Neural progenitor cell (in vitro differentiated cells): ENCODE measurements around the gene PLAGL1. TPM values are rescaled to one million over a fixed set of nuclear protein-coding genes. Genes with fewer than 3 reads are reported as not detected.
"Not testable (repeated sequence)": the region's sequence is repeated elsewhere in the genome, so short reads cannot be mapped to it uniquely, and the experiment has no call there.

Source experiments
- DNase-seq: peaks from one replicate; pipeline ENCODE4 v3.0.0-alpha.2; 2016; ENCODE audit warnings: low spot score
- H2AFZ ChIP-seq: fragments of 200-600 bp; sonication (generic); replicated peaks from 2 replicates; pipeline ENCODE4 v1.6.1; 2016; ENCODE audit warnings: antibody characterized with exemption
- H3F3A ChIP-seq: fragments of 200-600 bp; sonication (generic); 2 replicates; pipeline ENCODE4 v1.6.1; 2016; ENCODE audit warnings: antibody characterized with exemption, low read depth
- H3K27ac ChIP-seq: fragments of 200-600 bp; sonication (generic); 2 replicates; pipeline ENCODE4 v1.5.1; 2016; ENCODE audit warnings: mild to moderate bottlenecking
- H3K27me3 ChIP-seq: fragments of 200-600 bp; sonication (generic); 2 replicates; pipeline ENCODE4 v1.6.1; 2016; ENCODE audit warnings: mild to moderate bottlenecking, moderate library complexity
- H3K36me3 ChIP-seq: fragments of 200-600 bp; sonication (generic); 2 replicates; pipeline ENCODE4 v1.5.1; 2016
- H3K4me1 ChIP-seq: fragments of 200-600 bp; sonication (generic); 2 replicates; pipeline ENCODE4 v1.6.1; 2016; ENCODE audit warnings: mixed run types
- H3K4me2 ChIP-seq: fragments of 200-600 bp; sonication (generic); 2 replicates; pipeline ENCODE4 v1.6.1; 2016
- H3K4me3 ChIP-seq: fragments of 200-600 bp; sonication (generic); 2 replicates; pipeline ENCODE4 v1.5.1; 2016
- H3K79me2 ChIP-seq: fragments of 200-600 bp; sonication (generic); 2 replicates; pipeline ENCODE4 v1.6.1; 2016; ENCODE audit warnings: low read depth
- H3K9ac ChIP-seq: fragments of 200-600 bp; sonication (generic); 2 replicates; pipeline ENCODE4 v1.6.1; 2016
- H3K9me3 ChIP-seq: fragments of 200-600 bp; sonication (generic); 2 replicates; pipeline ENCODE4 v1.5.1; 2016; ENCODE audit warnings: low read depth
- H4K20me1 ChIP-seq: fragments of 200-600 bp; sonication (generic); 2 replicates; pipeline ENCODE4 v1.6.1; 2016; ENCODE audit warnings: low read depth
- H3K27ac Mint-ChIP-seq: 3 replicates; pipeline ENCODE4 v1.8.0; 2021; ENCODE audit warnings: mixed read lengths
- H3K27me3 Mint-ChIP-seq: 2 replicates; pipeline ENCODE4 v1.8.0; 2022; ENCODE audit warnings: low read depth, mild to moderate bottlenecking, inconsistent platforms, moderate library complexity, mixed read lengths; ENCODE audit not compliant: insufficient read depth
- H3K36me3 Mint-ChIP-seq: 3 replicates; pipeline ENCODE4 v1.8.0; 2021; ENCODE audit warnings: mixed read lengths
- H3K4me1 Mint-ChIP-seq: 3 replicates; pipeline ENCODE4 v1.8.0; 2021; ENCODE audit warnings: mixed read lengths
- H3K4me3 Mint-ChIP-seq: 3 replicates; pipeline ENCODE4 v1.8.0; 2021; ENCODE audit warnings: mild to moderate bottlenecking, moderate library complexity, mixed read lengths
- H3K9me3 Mint-ChIP-seq: 3 replicates; pipeline ENCODE4 v1.8.0; 2020; ENCODE audit warnings: mixed read lengths
- EZH2 ChIP-seq: fragments of 200-600 bp; sonication (generic); IDR thresholded peaks from 2 replicates; pipeline ENCODE4 v1.6.1; 2017; ENCODE audit warnings: antibody characterized with exemption, mild to moderate bottlenecking, moderate library complexity
- EZH2phosphoT487 ChIP-seq: fragments of 200-600 bp; sonication (generic); IDR thresholded peaks from 2 replicates; pipeline ENCODE4 v1.6.1; 2017; ENCODE audit warnings: antibody characterized with exemption
- total RNA-seq: library from RNA; depleted of rRNA; stranded (reverse); fragments of >200 nt; gene quantifications from 2 replicates; pipeline ENCODE4 v1.2.3, GENCODE V29; 2015; ENCODE audit warnings: low replicate concordance
- TF ChIP-seq, protein P1 (sequence below): fragments of 200-600 bp; sonication (generic); IDR thresholded peaks from 2 replicates; pipeline ENCODE4 v1.5.1; 2017; ENCODE audit warnings: antibody characterized with exemption, mild to moderate bottlenecking

Gene PLAGL1
- total RNA-seq, 1 donor from 2014 or later, result 5.6 TPM

DNA sequence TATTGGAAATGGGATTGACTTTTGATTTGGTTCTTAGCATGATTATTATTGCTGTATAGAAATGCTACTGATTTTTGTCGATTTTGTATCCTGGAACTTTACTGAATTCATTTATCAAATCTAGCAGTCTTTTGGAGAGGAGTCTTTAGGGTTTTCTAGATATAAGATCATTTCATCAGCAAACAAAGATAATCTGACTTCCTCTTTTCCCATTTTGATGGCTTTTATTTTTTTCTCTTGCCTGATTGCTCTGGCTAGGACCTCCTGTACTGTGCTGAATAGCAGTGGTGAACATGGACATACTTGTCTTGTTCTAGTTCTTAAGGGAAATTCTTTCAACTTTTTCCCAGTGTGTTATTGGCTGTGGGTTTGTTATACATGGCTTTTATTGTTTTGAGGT, 79.2 kb downstream of the PLAGL1 start:
- no peak overlapping the region for H3K27ac Mint-ChIP-seq
- TF ChIP-seq EZH2 (no peak), EZH2phosphoT487 (no peak)
- TF ChIP-seq, protein P1, sequence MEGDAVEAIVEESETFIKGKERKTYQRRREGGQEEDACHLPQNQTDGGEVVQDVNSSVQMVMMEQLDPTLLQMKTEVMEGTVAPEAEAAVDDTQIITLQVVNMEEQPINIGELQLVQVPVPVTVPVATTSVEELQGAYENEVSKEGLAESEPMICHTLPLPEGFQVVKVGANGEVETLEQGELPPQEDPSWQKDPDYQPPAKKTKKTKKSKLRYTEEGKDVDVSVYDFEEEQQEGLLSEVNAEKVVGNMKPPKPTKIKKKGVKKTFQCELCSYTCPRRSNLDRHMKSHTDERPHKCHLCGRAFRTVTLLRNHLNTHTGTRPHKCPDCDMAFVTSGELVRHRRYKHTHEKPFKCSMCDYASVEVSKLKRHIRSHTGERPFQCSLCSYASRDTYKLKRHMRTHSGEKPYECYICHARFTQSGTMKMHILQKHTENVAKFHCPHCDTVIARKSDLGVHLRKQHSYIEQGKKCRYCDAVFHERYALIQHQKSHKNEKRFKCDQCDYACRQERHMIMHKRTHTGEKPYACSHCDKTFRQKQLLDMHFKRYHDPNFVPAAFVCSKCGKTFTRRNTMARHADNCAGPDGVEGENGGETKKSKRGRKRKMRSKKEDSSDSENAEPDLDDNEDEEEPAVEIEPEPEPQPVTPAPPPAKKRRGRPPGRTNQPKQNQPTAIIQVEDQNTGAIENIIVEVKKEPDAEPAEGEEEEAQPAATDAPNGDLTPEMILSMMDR, result no peak
- H3K4me1 Mint-ChIP-seq, result no peaks in the 10 kb centered on the region
- Histone ChIP-seq H3K4me3 (no peak overlapping the region), H3K79me2 (no peaks in the 10 kb centered on the region), H3K27ac (no peak overlapping the region), H3F3A (no peaks in the 10 kb centered on the region), H4K20me1 (no peaks in the 10 kb centered on the region), H3K36me3 (no peaks in the 10 kb centered on the region), H2AFZ (no peak overlapping the region), H3K27me3 (no peaks in the 10 kb centered on the region), H3K9ac (no peak overlapping the region), H3K4me1 (no peaks in the 10 kb centered on the region), H3K4me2 (no peak overlapping the region), H3K9me3 (no peaks in the 10 kb centered on the region)
- H3K27me3 Mint-ChIP-seq, result peaks cover 2% of the 10 kb centered on the region
- H3K36me3 Mint-ChIP-seq, result peaks cover 2% of the 10 kb centered on the region
- no peak for DNase-seq
- no peak overlapping the region for H3K4me3 Mint-ChIP-seq
- H3K9me3 Mint-ChIP-seq, result peaks cover 50% of the 10 kb centered on the region

GRCh38 chr6:143917026-143917425, 91.0 kb downstream of the PLAGL1 start:
- not testable (repeated sequence) for H3K36me3 Mint-ChIP-seq, H3K27ac Mint-ChIP-seq, H3F3A ChIP-seq, H3K4me2 ChIP-seq, H3K9ac ChIP-seq, H3K36me3 ChIP-seq, DNase-seq, H2AFZ ChIP-seq, H4K20me1 ChIP-seq, H3K4me3 ChIP-seq, H3K4me1 ChIP-seq, H3K27me3 Mint-ChIP-seq, H3K79me2 ChIP-seq, H3K4me1 Mint-ChIP-seq, H3K4me3 Mint-ChIP-seq, H3K27me3 ChIP-seq, H3K9me3 ChIP-seq, H3K27ac ChIP-seq
- H3K9me3 Mint-ChIP-seq, result peaks cover 30% of the 10 kb centered on the region

- Mint-ChIP-seq H3K4me1 (no peaks in the 10 kb centered on the region), H3K9me3 (peaks cover 36% of the 10 kb centered on the region), H3K27ac (no peak overlapping the region), H3K4me3 (no peak overlapping the region), H3K27me3 (peaks cover 7% of the 10 kb centered on the region), H3K36me3 (peaks cover 1% of the 10 kb centered on the region)
- H3K27me3 ChIP-seq, result no peaks in the 10 kb centered on the region
- no peak overlapping the region for H2AFZ ChIP-seq
- TF ChIP-seq, protein P1, result no peak
- TF ChIP-seq EZH2phosphoT487, result no peak
- no peak for TF ChIP-seq EZH2
- H3K27ac ChIP-seq, result no peak overlapping the region
- no peak overlapping the region for H3K4me2 ChIP-seq
- H3K9ac ChIP-seq, result no peak overlapping the region
- no peaks in the 10 kb centered on the region for H3K36me3 ChIP-seq
- H4K20me1 ChIP-seq, result no peaks in the 10 kb centered on the region
- no peaks in the 10 kb centered on the region for H3K4me1 ChIP-seq
- H3K4me3 ChIP-seq, result no peak overlapping the region
- DNase-seq, result no peak
- no peaks in the 10 kb centered on the region for H3K9me3 ChIP-seq
- H3F3A ChIP-seq, result no peaks in the 10 kb centered on the region
- H3K79me2 ChIP-seq, result no peaks in the 10 kb centered on the region
These were observed 95.4 kb downstream of the PLAGL1 start for GRCh38 chr6:143912671-143913070.

- no peaks in the 10 kb centered on the region for H3K27me3 ChIP-seq
- no peaks in the 10 kb centered on the region for H3K4me1 ChIP-seq
- no peak overlapping the region for H3K4me2 ChIP-seq
- TF ChIP-seq, protein P1, result no peak
- TF ChIP-seq EZH2phosphoT487 (no peak), EZH2 (no peak)
- H2AFZ ChIP-seq, result no peak overlapping the region
- no peak overlapping the region for H3K9ac ChIP-seq
- no peaks in the 10 kb centered on the region for H3K79me2 ChIP-seq
- H3K27ac ChIP-seq, result no peak overlapping the region
- no peak overlapping the region for H3K4me3 ChIP-seq
- no peak overlapping the region for H3K27ac Mint-ChIP-seq
- no peaks in the 10 kb centered on the region for H3K36me3 ChIP-seq
- H3K27me3 Mint-ChIP-seq, result peaks cover 7% of the 10 kb centered on the region
- H3F3A ChIP-seq, result no peaks in the 10 kb centered on the region
- DNase-seq, result no peak
- H4K20me1 ChIP-seq, result no peaks in the 10 kb centered on the region
- no peaks in the 10 kb centered on the region for H3K4me1 Mint-ChIP-seq
- H3K9me3 Mint-ChIP-seq, result peaks cover 33% of the 10 kb centered on the region
- no peaks in the 10 kb centered on the region for H3K9me3 ChIP-seq
- H3K36me3 Mint-ChIP-seq, result peaks cover 1% of the 10 kb centered on the region
- H3K4me3 Mint-ChIP-seq, result no peak overlapping the region
These were observed 97.0 kb downstream of the PLAGL1 start for GRCh38 chr6:143911028-143911427.
